HepG2 (cell line): ENCODE data around the gene NDRG3. TPM values are rescaled to one million over a fixed set of nuclear protein-coding genes. Genes with fewer than 3 reads are reported as not detected.

Experiments used
- DPF2 ChIP-seq: sonication (generic); formaldehyde crosslinking; IDR thresholded peaks from 2 replicates; pipeline ENCODE4 v1.4.0; 2020; ENCODE audit warnings: mild to moderate bottlenecking, low read depth, missing genetic modification reagents, borderline replicate concordance
- ELF3 ChIP-seq: IDR thresholded peaks from 2 replicates; pipeline ENCODE4 v1.6.1; 2016; ENCODE audit warnings: missing genetic modification reagents, missing compliant biosample characterization
- HDAC2 ChIP-seq: sonication (generic); formaldehyde crosslinking; IDR thresholded peaks from 2 replicates; pipeline ENCODE4 v1.4.0; 2020; ENCODE audit warnings: missing genetic modification reagents
- HNF4A ChIP-seq: sonication (generic); formaldehyde crosslinking; IDR thresholded peaks from 2 replicates; pipeline ENCODE4 v1.4.0; 2020; ENCODE audit warnings: missing genetic modification reagents
- ONECUT2 ChIP-seq: sonication (generic); formaldehyde crosslinking; IDR thresholded peaks from 2 replicates; pipeline ENCODE4 v1.4.0; 2020; ENCODE audit warnings: missing genetic modification reagents
- PCBP1 ChIP-seq: fragments of 200-400 bp; formaldehyde crosslinking; IDR thresholded peaks from 2 replicates; pipeline ENCODE4 v1.6.1; 2017; ENCODE audit warnings: mild to moderate bottlenecking, low read depth, low read length, borderline replicate concordance
- THYN1 ChIP-seq: sonication (generic); formaldehyde crosslinking; IDR thresholded peaks from 2 replicates; pipeline ENCODE4 v1.8.1; 2023; ENCODE audit warnings: low read depth, mild to moderate bottlenecking, moderate library complexity, missing genetic modification reagents, borderline replicate concordance
- TMF1 ChIP-seq: sonication (generic); formaldehyde crosslinking; IDR thresholded peaks from 2 replicates; pipeline ENCODE4 v1.8.1; 2022; ENCODE audit warnings: low read depth, missing genetic modification reagents
- ZBTB8A ChIP-seq: sonication (generic); formaldehyde crosslinking; IDR thresholded peaks from 2 replicates; pipeline ENCODE4 v1.4.0; 2020; ENCODE audit warnings: mild to moderate bottlenecking, low read depth, missing genetic modification reagents, borderline replicate concordance
- ZMYM2 ChIP-seq: sonication (generic); formaldehyde crosslinking; IDR thresholded peaks from 2 replicates; pipeline ENCODE4 v1.8.0; 2022; ENCODE audit warnings: mild to moderate bottlenecking, missing genetic modification reagents
- ZNF180 ChIP-seq: sonication (generic); formaldehyde crosslinking; IDR thresholded peaks from 2 replicates; pipeline ENCODE4 v1.4.0; 2020; ENCODE audit warnings: low read depth, missing genetic modification reagents, borderline replicate concordance
- ZNF556 ChIP-seq: sonication (generic); formaldehyde crosslinking; IDR thresholded peaks from 2 replicates; pipeline ENCODE4 v1.4.0; 2020; ENCODE audit warnings: mild to moderate bottlenecking, missing genetic modification reagents, borderline replicate concordance
- ZNF616 ChIP-seq: sonication (generic); formaldehyde crosslinking; IDR thresholded peaks from 2 replicates; pipeline ENCODE4 v1.5.0; 2020; ENCODE audit warnings: low read depth, mild to moderate bottlenecking, missing genetic modification reagents
- polyA plus RNA-seq, 8 experiments: library from polyadenylated mRNA; depleted of rRNA in 3 of 8; stranded (reverse) in 7 of 8; unstranded in 1 of 8; fragments of >200 nt; fragmentation: Illumina TruSeq in 4 of 8; extraction: Trizol in 4 of 8; gene quantifications; 2 replicates each; pipeline versions ENCODE4 v1.2.1 to v1.2.3, GENCODE V29; 2011 to 2016; ENCODE audit warnings: low read depth in 4 of 8, missing spikeins in 1 of 8, mixed read lengths in 1 of 8; ENCODE audit not compliant: insufficient read depth in 1 of 8
- total RNA-seq, 5 experiments: library from RNA; depleted of rRNA; stranded (reverse); fragments of >200 nt; fragmentation: Illumina TruSeq; extraction: Trizol; gene quantifications; 2 replicates each; pipeline ENCODE4 v1.2.3, GENCODE V29; 2016; ENCODE audit warnings: low read depth in 1 of 5
- TF ChIP-seq, protein P1 (sequence below): sonication (generic); formaldehyde crosslinking; IDR thresholded peaks from 2 replicates; pipeline ENCODE4 v1.4.0; 2020; ENCODE audit warnings: missing genetic modification reagents; ENCODE audit errors: not compliant biosample characterization
- TF ChIP-seq, protein P2 (sequence below): sonication (generic); formaldehyde crosslinking; IDR thresholded peaks from 2 replicates; pipeline ENCODE4 v1.4.0; 2020; ENCODE audit warnings: missing genetic modification reagents, borderline replicate concordance
- TF ChIP-seq, protein P3 (sequence below): sonication (generic); formaldehyde crosslinking; IDR thresholded peaks from 2 replicates; pipeline ENCODE4 v1.9.0; 2021; ENCODE audit warnings: missing genetic modification reagents, borderline replicate concordance

NDRG3 gene
- total and polyA plus RNA-seq, 2 of the 13 experiments (the other 11 are each of a cell fraction or from before 2014, with no cell fraction given), result 36.0 to 40.5 TPM

DNA sequence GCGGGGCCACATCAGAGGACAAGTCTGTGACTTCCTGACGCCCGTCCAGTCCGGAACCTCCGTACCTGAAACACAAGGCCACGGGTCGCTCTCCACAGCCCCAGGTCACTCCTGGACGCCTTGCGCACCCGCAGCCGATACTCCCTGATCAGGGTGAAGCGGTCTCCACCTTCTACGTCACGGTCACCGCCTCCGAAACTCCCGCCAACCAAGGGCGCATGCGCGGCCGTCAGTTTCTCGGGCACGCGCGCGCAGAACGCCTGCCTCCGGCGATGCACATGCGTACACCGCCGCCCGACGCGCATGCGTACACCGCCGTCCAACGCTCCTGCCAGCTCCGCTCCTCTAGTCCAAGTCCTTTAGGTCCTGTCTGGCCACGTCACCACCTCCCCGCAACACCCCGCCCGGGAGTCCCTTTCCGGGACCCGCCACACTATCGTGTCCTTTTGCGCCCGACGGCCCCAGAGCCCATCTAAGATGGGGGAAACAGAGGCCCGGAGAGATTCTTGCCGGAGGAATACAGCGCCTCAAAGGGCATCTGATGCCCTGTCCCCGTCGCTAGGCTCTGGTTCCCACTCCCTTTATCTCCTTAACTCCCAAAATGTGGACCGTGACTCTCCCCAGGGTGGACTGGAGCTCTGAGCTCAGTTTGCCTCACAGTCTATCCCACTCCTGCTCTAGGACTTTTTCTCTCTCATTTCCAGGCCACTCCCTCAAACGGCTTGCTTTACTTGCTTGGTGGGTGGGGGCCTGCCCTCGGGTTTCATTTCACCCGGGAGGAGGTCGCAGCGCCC, 27.9 kb upstream of the NDRG3 start, which contains the start of gene DSN1 (continued):
- TF ChIP-seq ZNF556 (CRISPR knock-in tag), result no peak; the same call in none of the 2 replicates
- TF ChIP-seq, protein P1, sequence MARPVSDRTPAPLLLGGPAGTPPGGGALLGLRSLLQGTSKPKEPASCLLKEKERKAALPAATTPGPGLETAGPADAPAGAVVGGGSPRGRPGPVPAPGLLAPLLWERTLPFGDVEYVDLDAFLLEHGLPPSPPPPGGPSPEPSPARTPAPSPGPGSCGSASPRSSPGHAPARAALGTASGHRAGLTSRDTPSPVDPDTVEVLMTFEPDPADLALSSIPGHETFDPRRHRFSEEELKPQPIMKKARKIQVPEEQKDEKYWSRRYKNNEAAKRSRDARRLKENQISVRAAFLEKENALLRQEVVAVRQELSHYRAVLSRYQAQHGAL (CRISPR knock-in tag), result no peak
- TF ChIP-seq PCBP1, result peak; percentile 13; the same call in 1 of the 2 replicates
- TF ChIP-seq ZBTB8A (CRISPR knock-in tag), result no peak; the same call in 1 of the 2 replicates
- no peak for TF ChIP-seq DPF2
- TF ChIP-seq ZNF180 (CRISPR knock-in tag), result no peak
- no peak; the same call in 1 of the 2 replicates for TF ChIP-seq ZMYM2 (CRISPR knock-in tag)
- peak; percentile 87; the same call in 1 of the 2 replicates for TF ChIP-seq TMF1 (CRISPR knock-in tag)
- TF ChIP-seq, protein P2, sequence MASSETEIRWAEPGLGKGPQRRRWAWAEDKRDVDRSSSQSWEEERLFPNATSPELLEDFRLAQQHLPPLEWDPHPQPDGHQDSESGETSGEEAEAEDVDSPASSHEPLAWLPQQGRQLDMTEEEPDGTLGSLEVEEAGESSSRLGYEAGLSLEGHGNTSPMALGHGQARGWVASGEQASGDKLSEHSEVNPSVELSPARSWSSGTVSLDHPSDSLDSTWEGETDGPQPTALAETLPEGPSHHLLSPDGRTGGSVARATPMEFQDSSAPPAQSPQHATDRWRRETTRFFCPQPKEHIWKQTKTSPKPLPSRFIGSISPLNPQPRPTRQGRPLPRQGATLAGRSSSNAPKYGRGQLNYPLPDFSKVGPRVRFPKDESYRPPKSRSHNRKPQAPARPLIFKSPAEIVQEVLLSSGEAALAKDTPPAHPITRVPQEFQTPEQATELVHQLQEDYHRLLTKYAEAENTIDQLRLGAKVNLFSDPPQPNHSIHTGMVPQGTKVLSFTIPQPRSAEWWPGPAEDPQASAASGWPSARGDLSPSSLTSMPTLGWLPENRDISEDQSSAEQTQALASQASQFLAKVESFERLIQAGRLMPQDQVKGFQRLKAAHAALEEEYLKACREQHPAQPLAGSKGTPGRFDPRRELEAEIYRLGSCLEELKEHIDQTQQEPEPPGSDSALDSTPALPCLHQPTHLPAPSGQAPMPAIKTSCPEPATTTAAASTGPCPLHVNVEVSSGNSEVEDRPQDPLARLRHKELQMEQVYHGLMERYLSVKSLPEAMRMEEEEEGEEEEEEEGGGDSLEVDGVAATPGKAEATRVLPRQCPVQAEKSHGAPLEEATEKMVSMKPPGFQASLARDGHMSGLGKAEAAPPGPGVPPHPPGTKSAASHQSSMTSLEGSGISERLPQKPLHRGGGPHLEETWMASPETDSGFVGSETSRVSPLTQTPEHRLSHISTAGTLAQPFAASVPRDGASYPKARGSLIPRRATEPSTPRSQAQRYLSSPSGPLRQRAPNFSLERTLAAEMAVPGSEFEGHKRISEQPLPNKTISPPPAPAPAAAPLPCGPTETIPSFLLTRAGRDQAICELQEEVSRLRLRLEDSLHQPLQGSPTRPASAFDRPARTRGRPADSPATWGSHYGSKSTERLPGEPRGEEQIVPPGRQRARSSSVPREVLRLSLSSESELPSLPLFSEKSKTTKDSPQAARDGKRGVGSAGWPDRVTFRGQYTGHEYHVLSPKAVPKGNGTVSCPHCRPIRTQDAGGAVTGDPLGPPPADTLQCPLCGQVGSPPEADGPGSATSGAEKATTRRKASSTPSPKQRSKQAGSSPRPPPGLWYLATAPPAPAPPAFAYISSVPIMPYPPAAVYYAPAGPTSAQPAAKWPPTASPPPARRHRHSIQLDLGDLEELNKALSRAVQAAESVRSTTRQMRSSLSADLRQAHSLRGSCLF (CRISPR knock-in tag), result no peak
- TF ChIP-seq THYN1, result no peak; the same call in 1 of the 2 replicates
- TF ChIP-seq ELF3 (CRISPR knock-in tag), result peak; percentile 80
- TF ChIP-seq, protein P3, sequence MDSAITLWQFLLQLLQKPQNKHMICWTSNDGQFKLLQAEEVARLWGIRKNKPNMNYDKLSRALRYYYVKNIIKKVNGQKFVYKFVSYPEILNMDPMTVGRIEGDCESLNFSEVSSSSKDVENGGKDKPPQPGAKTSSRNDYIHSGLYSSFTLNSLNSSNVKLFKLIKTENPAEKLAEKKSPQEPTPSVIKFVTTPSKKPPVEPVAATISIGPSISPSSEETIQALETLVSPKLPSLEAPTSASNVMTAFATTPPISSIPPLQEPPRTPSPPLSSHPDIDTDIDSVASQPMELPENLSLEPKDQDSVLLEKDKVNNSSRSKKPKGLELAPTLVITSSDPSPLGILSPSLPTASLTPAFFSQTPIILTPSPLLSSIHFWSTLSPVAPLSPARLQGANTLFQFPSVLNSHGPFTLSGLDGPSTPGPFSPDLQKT (CRISPR knock-in tag), result no peak
- peak; percentile 66 for TF ChIP-seq ONECUT2 (CRISPR knock-in tag)
- TF ChIP-seq ZNF616 (CRISPR knock-in tag), result peak; percentile 81; the same call in 1 of the 2 replicates
- TF ChIP-seq HDAC2 (CRISPR knock-in tag), result peak; percentile 88
- TF ChIP-seq HNF4A, result no peak; the same call in 1 of the 2 replicates
